MM.1S (cell line): Measurements from ENCODE around the gene MYOF.

ENCODE experiments used
- DNase-seq: peaks from one replicate; pipeline ENCODE4 v3.0.0-alpha.2; 2015
- H2AFZ ChIP-seq: fragments of 300-600 bp; sonication (generic); 2 replicates; pipeline ENCODE4 v1.6.0; 2016; ENCODE audit warnings: antibody characterized with exemption, low read length
- H3F3A ChIP-seq: fragments of 300-600 bp; sonication (generic); 2 replicates; pipeline ENCODE4 v1.6.1; 2016; ENCODE audit warnings: mild to moderate bottlenecking, antibody characterized with exemption, low read length, moderate library complexity, mixed read lengths; ENCODE audit not compliant: insufficient read depth
- H3K27ac ChIP-seq: fragments of 300-600 bp; sonication (generic); 2 replicates; pipeline ENCODE4 v1.5.1; 2016; ENCODE audit warnings: mild to moderate bottlenecking, low read length
- H3K27me3 ChIP-seq: fragments of 300-600 bp; sonication (generic); replicated peaks from 2 replicates; pipeline ENCODE4 v1.6.0; 2016; ENCODE audit warnings: low read length; ENCODE audit not compliant: insufficient read depth
- H3K36me3 ChIP-seq: fragments of 300-600 bp; sonication (generic); replicated peaks from 2 replicates; pipeline ENCODE4 v1.6.1; 2016; ENCODE audit warnings: mild to moderate bottlenecking, low read length, mixed read lengths; ENCODE audit not compliant: insufficient read depth
- H3K4me1 ChIP-seq: fragments of 300-600 bp; sonication (generic); 2 replicates; pipeline ENCODE4 v1.6.1; 2016; ENCODE audit warnings: low read length, mixed read lengths
- H3K4me2 ChIP-seq: fragments of 300-600 bp; sonication (generic); 2 replicates; pipeline ENCODE4 v1.6.0; 2016; ENCODE audit warnings: low read depth, low read length
- H3K4me3 ChIP-seq: fragments of 300-600 bp; sonication (generic); 2 replicates; pipeline ENCODE4 v1.5.1; 2016; ENCODE audit warnings: low read length, mixed read lengths
- H3K79me2 ChIP-seq: fragments of 300-600 bp; sonication (generic); 2 replicates; pipeline ENCODE4 v1.6.1; 2016; ENCODE audit warnings: mixed run types, low read length, mixed read lengths
- H3K9ac ChIP-seq: fragments of 300-600 bp; sonication (generic); 2 replicates; pipeline ENCODE4 v1.6.1; 2016; ENCODE audit warnings: low read length, mixed read lengths
- H3K9me2 ChIP-seq: fragments of 300-600 bp; sonication (generic); replicated peaks from 2 replicates; pipeline ENCODE4 v1.6.1; 2016; ENCODE audit warnings: mild to moderate bottlenecking, low read length, mixed read lengths; ENCODE audit not compliant: insufficient read depth
- H3K9me3 ChIP-seq: fragments of 300-600 bp; sonication (generic); replicated peaks from 2 replicates; pipeline ENCODE4 v1.6.1; 2016; ENCODE audit warnings: mild to moderate bottlenecking, low read length, mixed read lengths; ENCODE audit not compliant: insufficient read depth
- H4K20me1 ChIP-seq: fragments of 300-600 bp; sonication (generic); 2 replicates; pipeline ENCODE4 v1.6.1; 2016; ENCODE audit warnings: mild to moderate bottlenecking, low read length, moderate library complexity, mixed read lengths; ENCODE audit not compliant: insufficient read depth
- EZH2 ChIP-seq: fragments of 300-600 bp; sonication (generic); optimal IDR thresholded peaks from 2 replicates; pipeline ENCODE3; 2017; ENCODE audit warnings: low read depth, mild to moderate bottlenecking, antibody characterized with exemption, low read length, mixed read lengths
- EZH2phosphoT487 ChIP-seq: fragments of 300-600 bp; sonication (generic); IDR thresholded peaks from 2 replicates; pipeline ENCODE4 v1.6.1; 2018; ENCODE audit warnings: antibody characterized with exemption, low read length
- TF ChIP-seq, protein P1 (sequence below): fragments of 300-600 bp; sonication (generic); IDR thresholded peaks from 2 replicates; pipeline ENCODE4 v1.5.1; 2016; ENCODE audit warnings: antibody characterized with exemption, low read length, mixed read lengths

MYOF gene

DNA sequence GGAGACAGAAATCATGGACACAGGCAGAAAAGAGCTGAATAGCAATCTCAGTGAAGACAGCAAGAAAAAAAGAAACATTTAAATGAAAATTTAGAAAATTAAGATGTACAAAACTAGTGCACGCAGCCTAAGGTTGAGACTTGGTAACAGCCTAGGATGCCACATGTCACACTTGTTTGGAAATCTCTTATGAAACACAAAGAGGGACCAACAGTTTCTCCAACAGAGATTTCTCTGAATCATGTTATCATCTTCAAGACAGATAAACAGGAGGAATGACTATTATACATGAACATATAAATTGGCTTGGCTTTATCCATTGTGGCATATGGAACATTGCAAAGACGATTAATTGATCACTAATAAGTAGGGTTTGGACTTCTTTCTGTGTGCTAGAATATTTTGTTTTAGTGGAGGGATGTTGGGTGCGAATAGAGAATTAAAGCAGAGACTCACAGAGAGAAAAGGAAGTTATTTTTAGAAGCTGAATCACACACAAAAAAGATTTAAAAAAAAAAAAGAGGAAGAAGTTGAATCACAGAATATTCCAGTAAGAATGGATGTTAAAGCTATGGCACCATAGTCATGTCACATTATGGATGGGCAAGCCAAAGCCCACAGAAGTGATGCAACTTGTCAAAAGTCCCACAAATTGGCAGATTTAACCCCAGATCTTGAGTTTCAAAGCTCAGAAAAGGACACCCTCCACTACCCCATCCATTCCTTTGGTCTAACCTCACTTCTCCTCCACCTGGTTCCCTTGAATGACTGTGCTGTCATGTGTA, 91.6 kb downstream of the MYOF start:
- Histone ChIP-seq H3K27ac (no peak overlapping the region), H2AFZ (no peak overlapping the region), H3K9ac (no peak overlapping the region), H3K9me3 (no peaks in the 10 kb centered on the region), H3K9me2 (no peaks in the 10 kb centered on the region), H3K79me2 (no peaks in the 10 kb centered on the region), H4K20me1 (no peaks in the 10 kb centered on the region), H3K4me1 (no peaks in the 10 kb centered on the region; the same call in 1 of the 2 replicates), H3K27me3 (no peaks in the 10 kb centered on the region), H3F3A (no peaks in the 10 kb centered on the region), H3K4me3 (no peak overlapping the region), H3K4me2 (no peak overlapping the region), H3K36me3 (no peaks in the 10 kb centered on the region)
- no peak for TF ChIP-seq EZH2
- TF ChIP-seq, protein P1, sequence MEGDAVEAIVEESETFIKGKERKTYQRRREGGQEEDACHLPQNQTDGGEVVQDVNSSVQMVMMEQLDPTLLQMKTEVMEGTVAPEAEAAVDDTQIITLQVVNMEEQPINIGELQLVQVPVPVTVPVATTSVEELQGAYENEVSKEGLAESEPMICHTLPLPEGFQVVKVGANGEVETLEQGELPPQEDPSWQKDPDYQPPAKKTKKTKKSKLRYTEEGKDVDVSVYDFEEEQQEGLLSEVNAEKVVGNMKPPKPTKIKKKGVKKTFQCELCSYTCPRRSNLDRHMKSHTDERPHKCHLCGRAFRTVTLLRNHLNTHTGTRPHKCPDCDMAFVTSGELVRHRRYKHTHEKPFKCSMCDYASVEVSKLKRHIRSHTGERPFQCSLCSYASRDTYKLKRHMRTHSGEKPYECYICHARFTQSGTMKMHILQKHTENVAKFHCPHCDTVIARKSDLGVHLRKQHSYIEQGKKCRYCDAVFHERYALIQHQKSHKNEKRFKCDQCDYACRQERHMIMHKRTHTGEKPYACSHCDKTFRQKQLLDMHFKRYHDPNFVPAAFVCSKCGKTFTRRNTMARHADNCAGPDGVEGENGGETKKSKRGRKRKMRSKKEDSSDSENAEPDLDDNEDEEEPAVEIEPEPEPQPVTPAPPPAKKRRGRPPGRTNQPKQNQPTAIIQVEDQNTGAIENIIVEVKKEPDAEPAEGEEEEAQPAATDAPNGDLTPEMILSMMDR, result no peak
- no peak for TF ChIP-seq EZH2phosphoT487
- DNase-seq, result no peak

DNA sequence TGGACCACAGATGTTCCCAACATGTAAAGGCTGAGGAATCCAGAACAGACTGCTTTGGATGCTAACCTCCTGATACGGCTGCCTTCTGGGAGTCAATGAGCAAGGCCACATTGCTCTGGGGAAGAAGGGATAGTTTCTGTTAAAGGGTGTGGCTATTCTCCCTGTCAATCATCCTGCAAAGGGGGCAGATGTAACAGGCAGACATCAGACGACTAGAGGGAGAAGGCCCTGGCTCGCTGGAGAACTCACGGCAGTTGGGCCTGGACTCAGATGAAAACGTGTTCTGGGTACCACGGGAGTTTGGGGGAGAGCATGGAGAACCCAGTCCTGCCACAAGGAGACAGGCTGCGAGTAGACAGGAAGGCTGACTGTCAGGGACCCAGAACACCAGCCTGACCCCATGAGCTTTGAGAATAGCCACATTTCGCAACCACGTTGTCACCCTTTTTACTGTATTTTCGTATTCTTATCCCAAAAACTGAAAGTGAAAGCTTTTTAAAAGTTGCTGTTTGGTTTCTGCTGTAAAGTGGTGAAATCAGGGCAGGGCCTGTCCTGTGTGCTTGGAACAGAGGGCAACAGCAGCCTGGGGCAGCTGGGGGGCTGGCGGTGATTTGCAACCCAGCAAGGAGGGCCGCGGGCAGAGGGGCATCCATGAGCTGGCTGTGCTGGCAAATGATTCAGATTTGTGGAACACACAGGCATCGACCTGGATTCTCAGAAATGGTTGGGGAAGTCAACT, 95.3 kb downstream of the MYOF start:
- Histone ChIP-seq H2AFZ (peak overlapping the region; percentile 66), H3K9me3 (no peaks in the 10 kb centered on the region), H3F3A (no peaks in the 10 kb centered on the region), H3K4me3 (peak overlapping the region; percentile 3), H3K9me2 (no peaks in the 10 kb centered on the region), H3K4me2 (peak overlapping the region; percentile 49), H4K20me1 (no peaks in the 10 kb centered on the region), H3K9ac (no peak overlapping the region), H3K36me3 (no peaks in the 10 kb centered on the region), H3K27me3 (no peaks in the 10 kb centered on the region), H3K27ac (no peak overlapping the region), H3K4me1 (no peaks in the 10 kb centered on the region; the same call in 1 of the 2 replicates), H3K79me2 (no peaks in the 10 kb centered on the region)
- no peak for TF ChIP-seq EZH2
- TF ChIP-seq, protein P1, result no peak
- no peak for TF ChIP-seq EZH2phosphoT487
- peak; percentile 18 for DNase-seq

DNA sequence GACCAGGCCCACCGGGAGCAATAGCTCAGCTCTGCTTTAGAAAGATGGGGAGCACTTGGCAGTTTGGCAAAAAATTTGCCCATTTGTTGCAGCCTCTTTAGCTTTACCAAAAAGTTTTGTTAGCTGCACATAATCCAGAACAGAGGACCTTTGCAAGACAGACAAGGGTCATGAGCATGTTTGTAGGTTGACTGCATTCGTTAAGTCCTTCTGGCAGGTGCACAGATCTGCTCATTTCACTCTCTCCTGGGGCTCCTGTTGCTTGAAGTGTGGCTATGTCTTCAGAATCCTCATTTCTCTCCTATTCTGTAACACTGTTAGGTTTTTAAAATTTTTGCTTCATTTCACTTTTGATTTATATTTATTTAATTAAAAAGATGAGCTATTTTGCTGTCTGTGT, 96.8 kb downstream of the MYOF start:
- Histone ChIP-seq H3F3A (no peaks in the 10 kb centered on the region), H3K9ac (no peak overlapping the region), H3K4me2 (no peak overlapping the region), H3K79me2 (no peaks in the 10 kb centered on the region), H2AFZ (no peak overlapping the region), H3K27ac (no peak overlapping the region), H3K36me3 (no peaks in the 10 kb centered on the region), H3K9me2 (no peaks in the 10 kb centered on the region), H3K4me1 (no peaks in the 10 kb centered on the region; the same call in 1 of the 2 replicates), H3K4me3 (no peak overlapping the region), H4K20me1 (no peaks in the 10 kb centered on the region), H3K9me3 (no peaks in the 10 kb centered on the region), H3K27me3 (no peaks in the 10 kb centered on the region)
- TF ChIP-seq EZH2 (no peak), EZH2phosphoT487 (no peak)
- TF ChIP-seq, protein P1, result no peak
- DNase-seq, result no peak
